ENCODE data around the gene NOTUM.

DNA sequence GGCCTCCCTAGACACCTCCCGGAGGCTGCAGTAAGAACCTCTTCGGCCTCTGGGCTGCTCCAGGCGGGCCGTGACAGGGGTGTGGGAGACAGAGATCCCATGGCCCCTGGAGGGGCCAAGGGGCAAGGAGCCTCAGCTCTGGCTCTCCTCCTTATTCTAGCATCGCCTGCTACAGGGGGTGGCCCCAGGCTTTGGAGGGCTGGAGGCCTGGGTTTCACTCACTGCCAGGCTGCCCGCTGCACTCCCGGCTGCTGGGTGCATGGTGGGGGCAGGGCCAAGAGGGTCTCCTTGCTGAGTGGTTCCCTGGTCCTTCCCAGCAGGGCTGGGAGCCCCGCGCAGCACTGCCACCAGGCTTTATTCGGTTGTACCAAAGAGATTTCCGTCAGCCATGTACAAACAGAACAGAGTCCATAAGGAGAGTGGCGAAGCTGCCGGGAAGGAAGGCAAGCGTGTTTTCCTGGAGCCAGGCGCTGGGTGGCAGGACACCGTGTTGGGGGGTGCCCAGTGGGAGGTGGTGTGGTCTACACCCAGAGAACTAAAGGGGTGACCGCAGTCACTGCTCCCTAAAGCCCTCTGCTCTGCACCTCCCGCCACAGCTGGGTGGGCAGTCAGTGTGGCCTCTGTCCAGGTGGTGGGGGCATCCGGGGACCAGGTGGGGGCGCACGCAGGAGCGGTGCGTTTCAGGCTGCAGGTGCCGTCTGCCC, 56.9 kb downstream of the NOTUM start:
- TF ChIP-seq ARNT (IDR thresholded peaks at IDR 0.05) (no peak), HDGF (IDR thresholded peaks at IDR 0.05; ENCODE audit: borderline replicate concordance) (no peak), FOXM1 (IDR thresholded peaks at IDR 0.05; ENCODE audit: borderline replicate concordance) (no peak), ELF4 (IDR thresholded peaks at IDR 0.05) (no peak), FOXK2 (IDR thresholded peaks at IDR 0.05) (no peak), L3MBTL2 (conservative IDR thresholded peaks at IDR 0.05) (no peak), BHLHE40 (IDR thresholded peaks at IDR 0.05; ENCODE audit: borderline replicate concordance) (no peak), ZNF384 (IDR thresholded peaks at IDR 0.05) (no peak), SUZ12 (IDR thresholded peaks at IDR 0.05) (no peak), NFRKB (IDR thresholded peaks at IDR 0.05) (no peak), SP1 (IDR thresholded peaks at IDR 0.05) (no peak), FOXA1 (IDR thresholded peaks at IDR 0.05) (no peak), CTBP1 (IDR thresholded peaks at IDR 0.05; ENCODE audit: borderline replicate concordance) (no peak)
